ENCODE measurements around the gene CCDC27.

- TF ChIP-seq CTCF (IDR thresholded peaks at IDR 0.05; ENCODE audit: insufficient read depth, low read length) (no peak), REST (IDR thresholded peaks at IDR 0.05; ENCODE audit: insufficient replicate concordance, low read depth) (no peak), GABPA (IDR thresholded peaks at IDR 0.05; ENCODE audit: low read depth) (no peak), POLR2AphosphoS5 (IDR thresholded peaks at IDR 0.05; ENCODE audit: low read depth) (no peak), SPI1 (IDR thresholded peaks at IDR 0.05; ENCODE audit: borderline replicate concordance, low read depth) (no peak)
These were observed 4.8 kb upstream of the CCDC27 start for GRCh38 chr1:3747522-3747848.

Data from HL-60 (cell line).